Left colon (tissue), 2 donors: Measurements from ENCODE around the gene ASB10. TPM values are rescaled to one million over a fixed set of nuclear protein-coding genes. Genes with fewer than 3 reads are reported as not detected.
A peak's percentile ranks its signal among the peaks of the same experiment; 100 is the strongest.

ENCODE experiments used
- ATAC-seq: fragments of 200-7000 bp; cut with Tn5 transposase; one replicate; pipeline ENCODE4 v1.9.1; 2020; ENCODE audit warnings: mild to moderate bottlenecking, moderate library complexity
- DNase-seq, 2 donors: peaks; one replicate each; pipeline ENCODE4 v3.0.0-alpha.2; 2020
- intact Hi-C, 2 donors: fragments of 100-400 bp; cut with DNase I in 1 of 2; cut with micrococcal nuclease in 1 of 2; formaldehyde crosslinking; loops; one replicate each; pipeline versions ENCODE4 v1.11.2 to v1.14.0; 2022; cut with DNase I, micrococcal nuclease
- total RNA-seq, 2 donors: library from RNA; stranded (reverse); fragmentation: NEBNext Ultra II Directional; extraction: Animal tissue kit (Norgen Biotek cat#: 25700); gene quantifications; one replicate each; pipeline ENCODE4 v1.2.1, GENCODE V29; 2021
- donor health status: DM: no; HTN: no; CAD: no.
- donor health status: DM: yes; HTN: yes; CAD: no.

ASB10 gene
- total RNA-seq, 2 donors from 2014 or later: not detected

DNA sequence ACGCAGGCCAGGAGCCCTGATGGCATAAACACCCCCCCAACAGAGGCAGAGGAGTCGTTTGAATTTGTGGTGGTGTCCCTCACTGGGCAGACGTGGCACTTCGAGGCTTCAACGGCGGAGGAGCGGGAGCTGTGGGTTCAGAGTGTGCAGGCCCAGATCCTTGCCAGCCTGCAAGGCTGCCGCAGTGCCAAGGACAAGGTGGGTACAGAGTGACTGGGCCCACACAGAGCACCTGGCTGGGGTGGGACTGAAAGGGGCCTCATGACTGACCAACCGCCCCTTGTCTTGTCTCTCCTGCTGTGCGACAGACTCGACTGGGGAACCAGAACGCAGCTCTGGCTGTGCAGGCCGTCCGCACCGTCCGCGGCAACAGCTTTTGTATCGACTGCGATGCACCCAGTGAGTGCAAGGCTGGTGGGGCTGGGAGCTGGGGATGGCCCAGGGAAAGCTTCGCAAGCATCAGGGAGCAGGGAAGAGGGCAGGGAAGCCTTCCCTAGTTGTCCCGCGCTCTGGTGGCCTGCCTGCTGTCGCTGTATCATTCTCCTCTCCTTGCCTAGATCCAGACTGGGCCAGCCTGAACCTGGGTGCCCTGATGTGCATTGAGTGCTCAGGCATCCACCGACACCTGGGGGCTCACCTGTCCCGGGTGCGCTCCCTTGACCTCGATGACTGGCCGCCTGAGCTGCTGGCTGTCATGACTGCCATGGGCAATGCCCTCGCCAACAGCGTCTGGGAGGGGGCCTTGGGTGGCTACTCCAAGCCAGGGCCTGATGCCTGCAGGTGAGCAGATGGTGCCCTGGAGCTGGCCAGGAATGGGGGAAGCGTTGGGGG is 45.0 kb downstream of the ASB10 start:
- ATAC-seq (no peak), DNase-seq (no peak)
- intact Hi-C loops: no loop called here

DNA sequence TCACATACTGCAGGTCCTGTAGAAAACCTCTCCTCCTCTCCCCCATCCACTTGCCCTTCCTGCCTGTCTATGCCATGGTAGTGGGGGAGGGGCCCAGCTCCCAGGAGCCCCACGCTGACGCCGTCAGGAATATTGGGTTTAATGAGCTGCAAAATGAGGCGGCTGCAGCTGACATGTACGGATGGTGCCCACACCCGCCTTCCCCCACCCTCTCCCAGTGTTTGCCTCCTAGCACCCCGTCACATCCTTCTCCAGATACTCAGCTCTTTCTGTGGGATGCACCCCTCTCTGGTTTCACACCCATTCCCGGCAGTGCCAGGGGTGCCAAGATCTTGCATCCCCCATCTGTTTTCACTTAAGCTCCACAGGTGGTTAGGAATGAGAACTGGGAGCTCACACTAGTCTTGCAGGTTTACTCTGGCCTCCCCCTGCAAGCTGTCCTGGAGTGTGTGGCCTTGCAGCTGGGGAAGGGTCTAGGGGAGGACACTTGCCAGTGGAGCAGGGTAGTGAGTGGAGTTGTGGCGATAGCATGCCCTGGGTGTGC is 45.7 kb downstream of the ASB10 start:
- DNase-seq: no peak
- intact Hi-C loops: no loop called here
- no peak for ATAC-seq

GRCh38 chr7:151140826-151141225 is 46.2 kb downstream of the ASB10 start:
- DNase-seq: no peak
- ATAC-seq: no peak
- intact Hi-C loops: no loop called here

GRCh38 chr7:151139791-151140190 is 47.3 kb downstream of the ASB10 start:
- DNase-seq (no peak), ATAC-seq (no peak)
- intact Hi-C loops: no loop called here

DNA sequence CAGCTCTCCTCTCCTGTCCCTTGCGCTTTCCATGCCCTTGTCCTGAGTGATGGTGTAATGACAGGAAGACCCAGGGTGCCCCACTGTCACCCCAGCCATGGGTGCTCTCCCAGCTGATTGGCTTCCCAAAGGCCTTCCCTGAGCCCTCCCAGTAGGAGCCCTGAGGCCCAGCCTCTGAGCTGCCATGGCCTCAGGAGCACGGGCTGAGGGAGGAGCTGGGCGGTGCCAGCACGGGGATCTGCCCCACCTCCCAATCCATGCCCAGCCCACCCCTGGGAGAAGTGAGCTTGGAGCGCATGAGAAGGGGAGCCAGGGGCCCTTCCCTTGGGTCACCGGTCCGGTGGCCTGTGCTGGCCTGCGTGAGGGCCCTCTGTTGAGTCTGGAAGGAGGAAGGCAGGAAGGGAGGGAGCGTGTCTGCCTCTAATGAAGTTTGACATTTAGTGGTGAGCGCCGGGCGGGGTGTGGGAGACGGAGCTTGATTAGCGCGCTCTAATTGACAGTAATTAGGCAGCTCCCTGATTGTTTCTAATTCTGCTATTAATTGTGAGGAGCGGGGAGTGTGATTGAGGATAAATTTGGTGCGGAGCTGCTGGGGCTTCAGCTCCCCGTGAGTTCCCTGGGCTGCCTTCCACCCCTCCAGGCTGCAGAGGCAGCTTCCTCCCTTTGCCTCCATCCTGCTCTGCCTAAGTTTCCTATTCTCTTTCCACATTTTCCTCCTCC is 47.8 kb downstream of the ASB10 start:
- intact Hi-C loops: no loop called here
- no peak for ATAC-seq
- DNase-seq: no peak

- no peak for DNase-seq
These were observed 48.7 kb downstream of the ASB10 start for GRCh38 chr7:151138153-151138851.

DNA sequence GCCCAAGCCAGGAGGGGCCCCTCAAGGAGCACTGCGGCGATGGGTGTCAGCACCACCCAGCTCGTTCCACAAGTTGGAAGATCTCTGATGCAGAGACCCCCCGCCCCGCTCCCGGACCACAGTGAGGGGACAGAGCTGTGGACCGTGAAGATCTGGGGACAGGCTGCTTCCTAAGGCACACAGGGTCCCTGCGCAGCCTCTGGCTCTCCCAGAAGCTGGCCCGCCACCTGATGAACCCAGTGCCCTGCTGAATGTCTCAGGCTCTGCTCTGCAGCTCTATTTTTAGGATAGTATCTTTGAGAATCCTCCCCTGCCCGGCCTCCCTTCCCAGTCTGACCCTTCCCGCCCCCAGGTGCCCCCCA is 49.3 kb downstream of the ASB10 start:
- ATAC-seq: no peak

More at GRCh38 chr7:151138153-151138851, 48.7 kb downstream of the ASB10 start:
- no peak for ATAC-seq
- intact Hi-C loops: no loop called here

DNA sequence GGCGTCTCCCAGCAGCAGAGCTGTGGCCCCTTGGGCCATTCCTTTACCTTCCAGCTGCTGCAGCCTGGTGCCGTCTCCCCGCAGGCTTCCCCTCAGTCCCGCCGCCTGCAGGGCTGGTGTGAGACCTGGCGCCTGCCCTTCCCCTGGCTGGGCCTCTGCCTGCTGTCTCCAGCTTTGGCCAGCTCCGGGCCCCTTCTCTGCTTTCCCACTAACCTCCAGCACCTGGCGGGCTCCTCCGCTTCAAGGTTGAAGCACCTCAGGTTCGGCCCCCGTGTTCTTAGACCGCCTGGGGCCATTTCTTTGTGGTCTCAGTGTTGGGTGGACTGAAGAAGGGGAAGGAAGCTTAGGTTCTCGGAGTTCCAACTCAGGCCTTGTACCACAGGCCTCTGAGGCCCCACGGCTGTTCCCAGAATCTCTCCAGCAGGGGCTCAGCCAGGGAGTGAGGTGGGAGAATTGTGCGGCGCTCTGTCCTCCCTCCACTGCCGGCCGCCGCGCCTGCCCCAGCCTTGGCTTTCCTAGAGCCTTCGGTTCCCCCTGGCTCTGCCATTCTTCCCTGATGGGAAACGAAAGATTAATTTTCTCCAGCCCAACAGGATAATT is 49.9 kb downstream of the ASB10 start:
- DNase-seq: no peak
- intact Hi-C loops: no loop called here
- ATAC-seq: no peak

More for the DNA sequence above, 49.3 kb downstream of the ASB10 start:
- intact Hi-C loops: no loop called here
- no peak for DNase-seq

DNA sequence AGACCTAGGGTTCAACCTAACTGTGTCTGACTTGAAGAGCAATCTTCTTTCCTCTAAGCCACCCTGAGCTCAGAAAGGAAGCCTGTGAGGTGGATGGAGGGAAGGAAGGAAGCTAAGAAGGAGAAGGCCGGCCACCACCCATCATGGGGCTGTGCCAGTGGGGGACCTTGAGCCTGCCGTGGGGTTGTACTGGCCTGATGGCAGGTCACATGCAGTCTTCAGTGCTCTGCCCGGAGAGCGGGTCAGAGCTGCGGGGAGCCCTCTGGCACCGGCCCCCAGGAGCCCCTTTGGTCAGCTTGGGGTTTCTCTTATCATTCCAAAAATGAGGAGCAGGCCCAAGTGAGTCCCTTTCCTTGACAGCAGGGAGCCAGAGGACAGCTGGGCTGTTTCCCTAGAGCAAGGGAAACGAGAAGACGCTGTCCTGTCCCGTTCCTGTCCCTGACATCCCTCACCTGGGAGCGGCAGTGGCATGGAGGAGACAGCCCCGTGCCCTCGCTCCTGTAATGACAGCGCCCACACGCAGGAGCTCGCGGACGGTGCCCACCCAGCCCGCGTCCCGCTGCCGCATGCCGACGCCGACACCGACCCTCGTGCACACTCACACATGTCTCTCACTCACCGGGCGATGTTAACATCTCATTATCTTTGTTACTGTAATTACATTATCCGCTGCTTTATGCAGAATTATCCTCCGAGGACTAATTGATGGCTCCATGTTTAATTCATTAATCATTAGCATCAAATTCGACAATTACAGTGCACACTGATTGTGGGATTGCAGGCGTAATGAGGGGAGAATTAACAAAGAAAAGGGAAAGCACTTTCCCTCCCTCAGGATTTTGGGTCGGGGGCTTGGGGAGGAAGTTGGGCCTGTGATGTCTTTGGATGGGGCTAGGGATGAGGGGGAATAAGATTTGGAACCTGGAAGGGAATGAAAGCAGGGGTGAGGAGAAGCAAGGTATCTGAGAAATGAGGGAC is 50.9 kb downstream of the ASB10 start:
- DNase-seq: no peak
- intact Hi-C loops: no loop called here
- ATAC-seq: no peak

GRCh38 chr7:151135525-151135845 is 51.6 kb downstream of the ASB10 start:
- ATAC-seq (no peak), DNase-seq (no peak)
- intact Hi-C loops: no loop called here

DNA sequence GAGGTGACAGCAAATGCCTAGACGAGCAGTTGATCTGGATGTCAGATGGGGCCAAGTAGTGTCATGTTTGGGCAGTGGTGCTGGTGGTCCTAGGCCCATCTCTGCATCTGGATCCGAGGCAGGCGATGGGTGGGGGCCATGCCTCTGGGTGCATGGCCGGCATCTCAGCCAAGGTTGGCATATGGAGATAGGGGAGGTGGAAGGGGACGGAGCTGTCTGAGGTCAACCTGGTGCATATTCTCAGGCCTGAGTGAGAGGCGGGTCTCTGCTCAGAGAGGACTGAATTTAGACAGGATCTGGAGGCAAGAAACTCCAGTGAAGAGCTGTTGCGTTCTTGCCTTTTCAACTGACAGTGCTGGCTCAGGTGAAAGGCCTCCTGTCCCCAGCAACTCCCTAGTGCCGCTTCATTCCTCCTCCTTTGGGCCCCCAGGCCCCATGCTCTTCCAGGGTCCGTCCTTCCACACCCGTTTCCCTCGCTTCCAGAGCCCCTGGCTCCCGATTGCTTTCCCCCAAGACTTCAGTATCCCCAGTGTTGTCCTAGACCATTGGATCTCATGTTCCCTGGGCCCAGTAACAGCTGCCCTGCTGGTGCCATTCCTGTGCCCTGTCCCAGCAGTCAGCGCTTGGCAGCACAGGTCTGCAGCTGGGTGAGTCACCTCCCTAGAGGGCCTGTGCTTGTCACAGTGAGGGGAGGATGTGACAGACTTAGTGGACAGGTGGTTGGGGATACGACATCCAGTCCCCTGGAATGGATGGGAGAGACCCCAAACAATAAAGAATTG is 52.1 kb downstream of the ASB10 start:
- no peak for ATAC-seq
- intact Hi-C loops: no loop called here
- no peak for DNase-seq

- DNase-seq (no peak), ATAC-seq (no peak)
These were observed 52.9 kb downstream of the ASB10 start for GRCh38 chr7:151133986-151134742.

DNA sequence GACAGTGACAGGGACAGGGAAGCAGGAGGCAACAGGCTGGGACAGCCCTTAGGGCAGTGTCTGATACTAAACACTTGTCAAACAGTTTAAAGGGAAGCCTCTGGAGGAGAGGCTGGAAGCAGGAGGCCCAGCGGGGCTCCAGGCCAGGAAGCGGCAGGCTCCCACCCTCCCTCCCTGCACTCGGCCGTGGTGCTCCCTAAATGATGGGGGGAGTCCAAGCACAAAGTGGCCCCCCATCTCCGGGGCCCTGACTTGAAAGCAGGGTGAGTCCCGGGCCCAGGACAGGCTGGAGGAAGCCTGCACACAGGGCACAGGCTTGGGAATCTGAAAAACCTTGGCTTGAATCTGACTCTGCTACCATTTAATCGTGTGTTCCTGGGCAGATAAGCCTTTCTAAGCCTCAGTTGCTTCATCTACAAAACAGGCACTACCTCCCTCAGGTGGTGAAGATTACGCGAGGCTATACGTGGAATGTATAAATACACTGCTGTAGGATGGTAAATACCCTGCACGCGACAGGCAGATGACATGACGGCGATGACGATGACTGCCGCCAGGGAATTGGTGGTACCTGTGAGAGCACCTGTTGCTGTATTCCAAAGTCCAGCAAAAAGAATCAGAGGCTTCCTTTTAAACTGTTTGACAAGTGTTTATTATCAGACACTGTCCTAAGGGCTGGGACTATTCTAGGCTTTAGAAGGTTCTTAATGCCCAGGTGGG is 53.6 kb downstream of the ASB10 start:
- no peak for DNase-seq
- intact Hi-C loops: no loop called here
- peak; percentile 14 for ATAC-seq

More at GRCh38 chr7:151133986-151134742, 52.9 kb downstream of the ASB10 start:
- intact Hi-C loops: no loop called here

DNA sequence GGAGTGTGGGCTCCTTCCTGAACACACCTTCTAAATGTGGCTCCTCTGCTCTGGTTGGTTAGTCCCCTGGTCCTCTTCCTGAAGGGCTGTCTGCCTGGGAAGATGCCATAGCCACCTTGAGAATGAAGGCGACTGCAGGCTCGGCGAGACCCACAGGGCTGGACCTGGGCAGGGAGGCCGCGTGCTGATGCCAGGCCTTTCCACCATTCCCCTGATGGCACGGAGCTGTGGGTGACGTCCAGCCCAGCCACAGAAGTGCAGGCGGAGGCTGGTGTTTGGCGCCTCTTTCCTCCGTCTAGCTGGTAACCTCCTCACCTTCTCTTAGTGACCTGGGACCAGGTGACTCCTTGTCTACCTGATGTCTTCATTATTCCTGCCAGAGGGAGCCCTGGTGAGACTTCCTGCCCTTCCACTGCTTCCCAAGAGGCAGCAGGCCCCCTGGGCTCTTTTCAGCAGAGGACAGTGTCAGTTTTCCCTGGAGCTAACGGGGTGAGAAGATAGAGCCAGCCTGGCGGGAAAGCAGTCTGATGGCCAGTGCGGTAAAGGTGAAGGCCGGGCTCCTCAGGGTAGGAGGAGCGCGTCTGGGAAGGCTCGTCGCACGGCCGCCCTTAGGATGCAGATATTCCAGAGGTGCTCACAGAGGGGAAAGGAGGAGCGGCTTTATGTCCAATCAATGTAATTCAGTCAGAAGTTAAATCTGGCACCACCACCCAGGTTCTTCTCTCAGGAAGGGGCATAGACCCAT is 54.4 kb downstream of the ASB10 start:
- intact Hi-C loops: no loop called here
- ATAC-seq (no peak), DNase-seq (no peak)

DNA sequence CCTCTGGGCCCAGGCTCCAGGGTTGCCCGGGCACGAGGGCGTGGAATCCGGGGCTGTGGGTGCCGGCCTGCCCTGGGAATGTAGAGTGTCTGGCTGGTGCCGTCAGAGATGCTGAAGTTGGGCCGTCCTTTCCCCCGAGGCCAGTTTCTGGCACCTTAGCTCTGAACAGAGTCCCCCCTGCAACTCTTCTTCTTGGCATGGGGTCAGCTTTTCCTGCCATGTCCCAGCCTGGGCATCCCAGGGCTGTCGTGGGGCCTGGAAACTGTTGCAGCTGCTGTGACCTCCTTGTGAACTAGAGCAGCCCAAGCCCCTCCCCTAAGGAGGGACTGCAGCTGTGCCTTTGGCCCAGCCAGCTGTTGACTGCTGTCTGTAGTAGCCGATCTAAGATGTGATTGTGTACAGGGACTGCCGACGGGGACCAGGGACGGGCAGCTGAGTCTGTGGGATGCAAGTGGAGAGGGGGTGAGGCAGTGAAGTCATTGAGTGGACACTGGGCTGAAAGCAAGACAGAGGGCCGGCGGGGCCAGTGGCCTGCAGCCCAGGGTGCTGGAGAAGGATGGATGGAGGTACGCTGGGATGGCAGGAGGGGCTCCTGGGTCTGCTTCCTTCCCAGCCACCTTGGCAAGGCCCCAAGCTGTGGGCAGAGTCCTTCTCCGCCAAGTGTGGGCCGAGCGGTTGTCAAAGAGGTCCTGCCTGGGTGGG is 55.3 kb downstream of the ASB10 start:
- no peak for DNase-seq
- intact Hi-C loops: no loop called here
- no peak for ATAC-seq
